Activated T-cell treated with anti-CD3 and anti-CD28 coated beads, Interleukin-2, amount 50 U/mL, for 1 hour (primary cell): ENCODE data around the gene DCX.

Experiments used
- DNase-seq: peaks from one replicate; pipeline ENCODE4 v3.0.0-alpha.2; 2020

DCX gene

DNA sequence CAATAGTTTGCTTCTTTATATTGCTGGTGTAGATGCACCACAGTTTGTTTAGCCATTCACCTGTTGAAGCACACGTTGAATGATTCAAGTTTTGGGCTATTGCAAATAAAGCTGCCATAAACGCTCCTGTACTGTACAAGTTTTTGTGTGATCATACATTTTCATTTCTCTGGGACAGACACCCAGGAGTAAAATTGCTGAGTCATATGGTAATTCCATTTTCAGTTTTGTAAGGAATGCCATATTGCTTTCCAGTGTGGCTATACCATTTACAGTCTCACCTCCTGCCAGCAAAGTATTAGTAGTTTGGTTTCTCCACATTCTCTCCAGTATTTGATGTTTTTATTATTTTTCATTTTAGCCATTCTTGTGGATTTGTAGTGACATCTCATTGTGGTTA lies 109.7 kb downstream of the DCX start:
- DNase-seq, result no peak

- no peak for DNase-seq
These were observed 123.2 kb downstream of the DCX start for GRCh38 chrX:111288841-111289240.

DNA sequence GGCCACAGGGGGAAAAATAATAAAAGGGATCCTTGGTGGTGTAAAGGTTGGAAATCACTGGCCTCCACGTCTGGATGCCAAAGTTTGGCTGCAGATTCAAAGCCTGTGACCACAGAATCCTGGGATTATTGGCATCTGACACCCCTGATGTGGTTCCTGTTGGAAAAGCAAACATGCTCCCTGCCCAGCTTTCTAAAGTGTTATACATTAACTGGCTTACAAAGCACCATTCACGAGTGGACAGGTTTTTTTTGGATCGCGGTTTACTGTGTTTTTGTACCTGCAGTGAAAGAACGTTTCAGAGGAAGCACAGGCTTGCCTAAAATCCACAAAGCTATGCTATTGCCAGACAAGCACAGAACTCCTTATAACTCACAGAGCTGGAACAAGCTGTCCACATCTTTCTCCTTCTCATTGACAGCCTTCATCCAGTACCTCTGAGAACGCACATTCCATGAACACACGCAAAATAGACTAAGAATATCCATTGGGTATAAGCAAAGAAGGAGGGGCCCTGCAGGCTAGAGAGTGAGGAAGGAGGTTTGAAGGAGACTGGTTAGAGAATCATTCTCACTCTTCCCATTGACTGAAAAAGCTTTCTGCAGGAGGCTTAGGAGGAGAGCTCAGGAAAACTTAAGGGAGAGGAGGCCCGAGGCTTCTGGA lies 127.2 kb downstream of the DCX start:
- no peak for DNase-seq

DNA sequence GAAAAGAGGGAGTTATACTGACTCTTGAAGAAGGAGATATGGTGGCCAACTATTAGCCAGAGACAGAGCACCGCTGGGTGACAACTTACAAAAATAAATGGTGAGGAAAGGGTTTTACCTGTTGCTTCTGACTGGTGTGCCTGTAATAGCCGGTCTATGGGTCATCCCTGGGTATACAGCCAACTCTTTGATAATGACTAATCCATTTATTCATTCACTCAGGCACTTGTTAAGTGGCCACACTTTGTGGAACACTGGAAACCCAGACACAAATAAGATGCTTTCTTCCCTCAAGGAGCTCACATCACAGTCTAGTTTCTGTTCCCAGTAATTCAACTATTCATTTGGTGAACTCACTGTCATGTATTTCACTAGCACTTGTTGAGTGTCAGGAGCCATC lies 128.5 kb downstream of the DCX start:
- no peak for DNase-seq

- no peak for DNase-seq
These were observed 129.0 kb downstream of the DCX start for GRCh38 chrX:111282991-111283390.

DNA sequence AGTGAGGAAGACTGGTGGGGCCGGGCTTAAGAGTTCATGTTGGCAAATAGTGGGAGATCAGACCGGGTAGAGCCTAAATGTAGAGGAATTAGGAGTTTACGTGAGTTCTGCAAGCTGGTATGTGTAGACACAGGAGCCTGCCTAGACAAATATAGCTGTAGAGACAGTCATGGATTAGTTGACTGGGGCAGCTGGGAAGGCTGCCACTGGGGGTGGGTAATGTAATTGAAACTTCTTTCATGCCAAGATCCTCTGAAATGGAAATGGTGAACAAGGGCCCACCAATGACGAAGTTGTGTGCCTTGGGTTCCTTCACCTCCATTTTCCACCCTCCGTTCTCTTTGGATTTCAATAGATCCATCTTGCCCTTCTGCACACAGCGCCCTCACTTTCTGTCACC lies 129.9 kb downstream of the DCX start:
- DNase-seq, result no peak

DNA sequence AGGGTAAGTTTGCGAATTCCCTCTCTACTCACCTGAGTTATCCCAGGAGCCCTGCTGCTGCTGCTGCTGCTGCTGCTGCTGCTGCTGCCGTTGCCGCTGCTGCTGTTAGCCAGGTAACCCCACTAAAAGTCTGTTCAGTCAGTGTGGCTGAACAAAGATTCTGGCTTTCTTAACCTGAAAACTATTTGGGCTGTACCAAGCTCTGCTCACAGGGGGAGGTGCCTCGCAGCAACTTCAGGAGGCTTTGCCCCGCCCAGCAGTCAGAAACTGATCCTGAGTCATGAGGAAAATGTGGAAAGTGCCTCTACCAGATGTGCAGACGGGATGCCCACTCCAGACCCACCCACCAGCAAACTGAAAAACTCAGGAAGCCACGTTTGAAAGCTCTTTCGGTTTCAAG lies 141.7 kb downstream of the DCX start, which contains the start of gene CAPN6:
TSS of gene CAPN6 (minus strand) at position 145 of the 400 bp plus-strand sequence. CDS start 6,547 bp downstream, outside the sequence.
- no peak for DNase-seq

DNA sequence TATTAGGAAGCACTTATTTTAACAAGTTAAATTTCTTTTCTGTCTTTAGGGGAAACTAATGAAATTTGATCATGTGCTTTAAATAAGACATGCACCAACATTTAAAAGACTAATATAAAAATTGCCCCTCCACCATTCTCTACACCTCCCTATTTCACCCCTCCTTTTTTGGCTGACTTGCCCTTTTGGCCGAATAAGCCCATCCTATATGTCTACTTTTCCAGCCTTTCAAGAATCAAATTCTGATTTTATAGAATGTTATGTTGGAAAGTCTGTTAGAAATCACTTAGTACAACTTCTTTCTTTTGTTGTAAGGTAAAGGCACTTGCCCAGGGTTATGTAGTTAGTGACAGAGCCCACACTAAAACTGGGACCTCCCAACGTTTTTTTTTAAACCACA lies 143.5 kb downstream of the DCX start:
- no peak for DNase-seq

DNA sequence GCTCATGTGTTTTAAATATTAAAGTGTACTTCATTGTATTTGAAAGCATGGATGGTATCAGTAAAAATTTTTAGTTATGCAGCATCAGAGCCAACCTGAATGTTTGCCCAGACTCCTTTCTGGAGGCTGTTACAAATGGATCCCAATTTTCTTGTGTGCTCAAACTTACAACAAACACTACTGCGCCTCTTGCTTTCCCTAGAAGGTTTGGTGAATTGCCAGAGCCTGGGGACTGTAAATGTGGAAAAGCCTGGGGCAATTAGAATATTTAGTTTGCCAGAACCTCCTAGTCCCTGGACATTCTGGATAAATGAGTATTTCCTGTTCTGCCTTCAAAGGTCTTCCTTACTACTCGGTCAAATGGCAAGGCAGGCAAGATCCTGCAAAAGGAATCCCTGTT lies 146.5 kb downstream of the DCX start:
- DNase-seq, result no peak

DNA sequence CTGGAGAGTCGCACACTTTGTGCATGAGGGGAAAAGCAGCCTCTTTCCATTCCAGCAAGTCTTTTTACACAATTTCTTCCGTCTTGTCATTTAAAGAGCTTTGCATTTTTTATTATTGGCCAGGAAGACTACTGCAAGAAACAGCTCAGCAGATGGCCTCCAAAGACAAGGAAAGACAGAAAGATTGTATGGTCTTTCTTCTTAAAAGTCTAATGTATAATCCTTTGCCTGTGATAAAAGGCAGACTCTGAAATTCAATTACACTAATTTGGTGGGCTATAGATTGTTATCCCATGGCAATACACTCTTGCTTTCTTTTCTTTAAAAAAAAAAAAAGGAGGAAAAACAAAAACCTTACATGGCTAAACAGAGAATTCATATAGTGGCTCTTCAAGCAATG lies 147.6 kb downstream of the DCX start:
- DNase-seq, result no peak

- no peak for DNase-seq
These were observed 149.9 kb downstream of the DCX start for GRCh38 chrX:111262086-111262485.

DNA sequence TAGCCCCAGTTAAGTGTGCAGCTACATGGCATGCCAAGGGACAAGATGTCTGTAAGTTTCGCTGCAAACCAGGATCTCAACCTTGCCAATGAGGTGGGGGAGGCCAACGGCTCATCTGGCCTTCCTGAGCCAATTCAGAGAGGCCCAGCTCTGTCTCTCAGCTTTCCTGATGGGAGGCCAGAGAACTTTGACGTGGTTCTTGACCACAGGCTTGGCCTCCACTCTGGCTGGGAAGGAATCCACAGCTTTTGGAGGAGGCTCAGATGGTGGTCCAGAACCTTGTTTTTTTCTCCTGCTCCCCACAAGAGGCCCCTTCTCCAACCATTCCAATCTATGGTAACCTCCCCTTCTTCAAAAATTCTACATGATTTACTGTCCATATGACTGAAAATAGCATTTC lies 151.5 kb downstream of the DCX start:
- DNase-seq, result no peak

- DNase-seq, result no peak
These were observed 152.4 kb downstream of the DCX start for GRCh38 chrX:111259559-111259958.

DNA sequence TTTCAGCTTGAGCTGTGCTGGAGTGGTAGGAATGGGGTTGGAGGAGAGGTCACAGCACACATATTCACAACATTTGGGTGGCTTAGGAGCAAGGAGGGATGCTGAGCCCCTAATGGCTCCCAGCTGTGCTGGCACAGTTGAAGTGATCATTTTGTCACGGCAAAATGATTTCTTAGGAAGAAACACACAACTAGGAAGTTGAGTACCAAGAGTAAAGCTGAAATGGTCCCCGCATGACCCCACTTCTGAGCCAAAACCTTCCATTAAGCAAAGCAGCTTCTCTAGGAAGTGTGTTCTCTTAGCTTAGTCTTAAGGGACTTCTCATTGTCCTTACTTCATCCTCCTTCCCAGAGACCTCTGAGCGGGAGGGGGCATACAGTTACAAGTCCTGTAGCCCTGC lies 154.3 kb downstream of the DCX start:
- DNase-seq, result no peak

- no peak for DNase-seq
These were observed 156.9 kb downstream of the DCX start for GRCh38 chrX:111254896-111255693.

DNA sequence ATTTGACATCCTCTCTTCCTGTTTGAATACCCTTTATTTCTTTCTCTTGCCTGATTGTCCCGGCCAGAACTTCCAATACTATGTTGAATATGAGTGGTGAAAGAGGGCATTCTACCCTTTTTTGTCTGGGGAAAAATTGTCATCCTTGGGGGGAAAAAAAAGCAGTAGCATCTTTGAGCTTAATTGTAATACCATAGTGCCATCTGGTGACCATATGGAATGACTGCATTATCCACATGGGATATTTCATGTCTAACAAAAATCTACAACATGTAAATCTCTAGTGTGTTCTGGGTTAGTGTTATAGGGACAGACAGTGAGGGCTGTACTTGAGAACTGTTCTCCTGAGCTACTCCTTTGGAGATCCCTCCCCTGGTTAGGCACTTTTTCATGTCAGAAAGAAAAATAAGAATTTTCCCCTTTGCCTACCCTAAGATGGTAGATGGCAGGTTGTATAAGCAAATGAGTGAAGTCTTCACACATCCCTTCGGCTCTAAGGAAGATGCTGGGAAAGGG lies 167.7 kb downstream of the DCX start:
- DNase-seq, result no peak
